Common myeloid progenitor, CD34-positive (primary cell): ENCODE measurements around the gene COL8A1.
"Not testable (repeated sequence)": the region's sequence is repeated elsewhere in the genome, so short reads cannot be mapped to it uniquely, and the experiment has no call there.

Experiments
- CTCF ChIA-PET: fragments of 350-600 bp; sonication (Branson Sonifier 250); formaldehyde crosslinking; loops from one replicate; lab custom pipeline; 2021; ENCODE audit warnings: antibody characterized with exemption; lab: Charles Lee
- POLR2A ChIA-PET: fragments of 350-600 bp; sonication (Branson Sonifier 250); formaldehyde crosslinking; loops from one replicate; lab custom pipeline; 2021; ENCODE audit warnings: antibody characterized with exemption; lab: Charles Lee
- DNase-seq, 3 donors: peaks; one replicate each; pipeline versions ENCODE4 v3.0.0 to v3.0.0-alpha.2; 2013
- H3K27ac ChIP-seq, 2 experiments: 1 replicate in 1 of 2; 2 replicates in 1 of 2; pipeline ENCODE4 v1.7.0; 2013; ENCODE audit warnings: inconsistent platforms in 2 of 2, low read length in 2 of 2, mild to moderate bottlenecking in 2 of 2, low read depth in 1 of 2, moderate library complexity in 1 of 2; ENCODE audit not compliant: severe bottlenecking in 2 of 2, insufficient read depth in 1 of 2, poor library complexity in 1 of 2
- H3K27me3 ChIP-seq, 5 experiments: replicated peaks in 2 of 5; 1 replicate in 3 of 5; 2 replicates in 2 of 5; pipeline versions ENCODE4 v1.6.1 to v1.7.0; 2013; ENCODE audit warnings: low read length in 4 of 5, mild to moderate bottlenecking in 2 of 5, moderate library complexity in 2 of 5, inconsistent platforms in 1 of 5; ENCODE audit not compliant: insufficient read depth in 5 of 5, control insufficient read depth in 4 of 5
- H3K36me3 ChIP-seq, 4 experiments: 1 replicate in 2 of 4; 2 replicates in 2 of 4; pipeline versions ENCODE4 v1.6.1 to v1.7.0; 2013; ENCODE audit warnings: low read length in 3 of 4, control low read depth in 1 of 4, mild to moderate bottlenecking in 1 of 4; ENCODE audit not compliant: control insufficient read depth in 4 of 4, insufficient read depth in 4 of 4
- H3K4me1 ChIP-seq, 4 experiments: 1 replicate in 3 of 4; 2 replicates in 1 of 4; pipeline versions ENCODE4 v1.6.1 to v1.7.1; 2013; ENCODE audit warnings: low read length in 3 of 4, mild to moderate bottlenecking in 3 of 4, control low read depth in 1 of 4, inconsistent platforms in 1 of 4, moderate library complexity in 1 of 4; ENCODE audit not compliant: control insufficient read depth in 4 of 4, insufficient read depth in 4 of 4; ENCODE audit errors: control extremely low read depth in 1 of 4
- H3K4me3 ChIP-seq, 7 experiments: 1 replicate in 4 of 7; 2 replicates in 3 of 7; pipeline versions ENCODE4 v1.5.1 to v1.7.0; 2013; ENCODE audit warnings: mild to moderate bottlenecking in 7 of 7, low read length in 6 of 7, moderate library complexity in 6 of 7, inconsistent platforms in 2 of 7, low read depth in 2 of 7, control low read depth in 1 of 7; ENCODE audit not compliant: insufficient read depth in 4 of 7, control insufficient read depth in 1 of 7; ENCODE audit errors: extremely low read depth in 1 of 7
- H3K9me3 ChIP-seq, 5 experiments: 1 replicate in 4 of 5; 2 replicates in 1 of 5; pipeline versions ENCODE4 v1.6.1 to v1.7.1; 2013; ENCODE audit warnings: low read length in 4 of 5, mild to moderate bottlenecking in 2 of 5, inconsistent platforms in 1 of 5, low read depth in 1 of 5, moderate library complexity in 1 of 5; ENCODE audit not compliant: control insufficient read depth in 4 of 5, insufficient read depth in 2 of 5; ENCODE audit errors: control extremely low read depth in 1 of 5
- WGBS: methylation state at CpG from one replicate; pipeline ENCODE4 v1.1.5; 2013; ENCODE audit not compliant: insufficient coverage; 5-methylcytosine and 5-hydroxymethylcytosine counted together

The COL8A1 gene

GRCh38 chr3:99724276-99724675 is 85.9 kb downstream of the COL8A1 start:
- POLR2A ChIA-PET: no interaction called here
- 50% methylated on average over 1 of the region's 1 CpG for WGBS

GRCh38 chr3:99730870-99731269 is 92.5 kb downstream of the COL8A1 start:
- no CpG with 5 or more reads among the region's 2 CpGs for WGBS
- ChIA-PET CTCF (no interaction called here), POLR2A (no interaction called here)
- H3K9me3 ChIP-seq: no peaks in the 10 kb centered on the region
- no peaks in the 10 kb centered on the region for H3K36me3 ChIP-seq
- H3K4me3 ChIP-seq: no peak overlapping the region
- H3K27ac ChIP-seq: no peak overlapping the region
- H3K27me3 ChIP-seq: no peaks in the 10 kb centered on the region
- no peaks in the 10 kb centered on the region for H3K4me1 ChIP-seq
- DNase-seq: no peak

More at GRCh38 chr3:99724276-99724675, 85.9 kb downstream of the COL8A1 start:
- Histone ChIP-seq H3K36me3 (no peaks in the 10 kb centered on the region), H3K4me1 (no peaks in the 10 kb centered on the region), H3K9me3 (no peaks in the 10 kb centered on the region), H3K4me3 (no peak overlapping the region), H3K27ac (no peak overlapping the region), H3K27me3 (peaks cover 0 to 3% (median 0%) of the 10 kb centered on the region in 5 experiments)
- DNase-seq: no peak
- CTCF ChIA-PET: no interaction called here

DNA sequence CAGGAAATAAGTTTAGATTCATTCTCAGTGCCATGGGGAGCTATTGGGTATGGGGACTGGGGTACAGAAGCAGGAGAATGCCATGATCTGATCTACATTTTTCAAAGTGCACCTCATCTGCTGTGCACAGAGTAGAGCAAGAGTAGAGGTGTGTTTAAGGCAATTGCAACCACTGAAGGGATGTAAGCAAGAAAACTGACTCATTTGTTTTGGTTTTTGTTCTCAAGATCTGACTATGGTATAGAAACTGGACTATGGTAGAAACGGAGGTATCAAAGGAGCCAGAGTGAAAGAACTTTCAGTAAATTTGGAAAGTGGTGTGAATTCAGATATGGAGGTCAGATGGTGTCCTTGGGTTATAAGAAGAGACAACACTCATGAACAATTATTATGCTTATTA is 93.1 kb downstream of the COL8A1 start:
- Histone ChIP-seq H3K4me3 (no peak overlapping the region), H3K36me3 (no peaks in the 10 kb centered on the region), H3K4me1 (no peaks in the 10 kb centered on the region), H3K27ac (no peak overlapping the region), H3K27me3 (no peaks in the 10 kb centered on the region), H3K9me3 (no peaks in the 10 kb centered on the region)
- no peak for DNase-seq
- CTCF ChIA-PET: no interaction called here
- WGBS: no CpG with 5 or more reads among the region's 1 CpG
- POLR2A ChIA-PET: no interaction called here

GRCh38 chr3:99740371-99740770 is 102.0 kb downstream of the COL8A1 start:
- H3K27me3 ChIP-seq, H3K4me3 ChIP-seq, H3K4me1 ChIP-seq, H3K9me3 ChIP-seq, CTCF ChIA-PET, POLR2A ChIA-PET, DNase-seq, H3K27ac ChIP-seq, H3K36me3 ChIP-seq: not testable (repeated sequence)
- 95% methylated on average over 2 of the region's 2 CpGs for whole genome bisulfite sequencing

- POLR2A ChIA-PET: no interaction called here
- Histone ChIP-seq H3K27ac (no peak overlapping the region), H3K36me3 (no peaks in the 10 kb centered on the region), H3K27me3 (no peaks in the 10 kb centered on the region), H3K9me3 (no peaks in the 10 kb centered on the region), H3K4me1 (no peaks in the 10 kb centered on the region), H3K4me3 (no peak overlapping the region)
- CTCF ChIA-PET: interaction anchor here (0.8 kb wide), 1 partner anchor 22 kb away, joined by 3 read pairs; no protein-coding TSS in a partner anchor
- WGBS: 94% methylated on average over 2 of the region's 2 CpGs
- DNase-seq: no peak
Measured at GRCh38 chr3:99741588-99741987, 103.2 kb downstream of the COL8A1 start.

- POLR2A ChIA-PET: no interaction called here
- Histone ChIP-seq H3K4me1 (no peaks in the 10 kb centered on the region), H3K9me3 (no peaks in the 10 kb centered on the region), H3K27ac (no peak overlapping the region), H3K27me3 (peaks cover 0 to 3% (median 0%) of the 10 kb centered on the region in 5 experiments), H3K4me3 (no peak overlapping the region), H3K36me3 (no peaks in the 10 kb centered on the region)
- CTCF ChIA-PET: interaction anchor here (0.9 kb wide), 1 partner anchor 11 kb away, joined by 5 read pairs; no protein-coding TSS in a partner anchor
- no peak for DNase-seq
- WGBS: 90% methylated on average over 2 of the region's 3 CpGs
Measured at GRCh38 chr3:99747915-99748314, 109.5 kb downstream of the COL8A1 start.

- H3K27me3 ChIP-seq: peaks cover 0 to 3% (median 2%) of the 10 kb centered on the region in 5 experiments
- DNase-seq: no peak
- H3K27ac ChIP-seq: no peak overlapping the region
- ChIA-PET CTCF (interaction anchor here (0.8 to 1.7 kb wide), 7 partner anchors 11 to 728 kb away, joined by 3 to 5 read pairs (median 3); no protein-coding TSS in a partner anchor), POLR2A (no interaction called here)
- H3K4me1 ChIP-seq: no peaks in the 10 kb centered on the region
- H3K9me3 ChIP-seq: no peaks in the 10 kb centered on the region
- no peak overlapping the region for H3K4me3 ChIP-seq
- WGBS: 93% methylated on average over 3 of the region's 4 CpGs
- H3K36me3 ChIP-seq: no peaks in the 10 kb centered on the region
Measured at GRCh38 chr3:99751649-99752048, 113.3 kb downstream of the COL8A1 start.
